GM23338 (cell line): Measurements from ENCODE around the gene IL16. TPM values are rescaled to one million over a fixed set of nuclear protein-coding genes. Genes with fewer than 3 reads are reported as not detected.

ENCODE experiments used
- ATAC-seq: fragments of 200-7000 bp; cut with Tn5 transposase; 3 replicates; pipeline ENCODE4 v1.9.1; 2020
- DNase-seq: peaks from one replicate; pipeline ENCODE4 v3.0.0-alpha.2; 2015; ENCODE audit warnings: low spot score
- H2AFZ ChIP-seq: fragments of 200-600 bp; sonication (generic); 2 replicates; pipeline ENCODE4 v1.8.0; 2016; ENCODE audit warnings: antibody characterized with exemption, mild to moderate bottlenecking, moderate library complexity
- H3F3A ChIP-seq: fragments of 200-600 bp; sonication (generic); replicated peaks from 2 replicates; pipeline ENCODE4 v1.8.0; 2017; ENCODE audit warnings: antibody characterized with exemption, mixed run types, low read depth
- H3K27ac ChIP-seq: fragments of 200-600 bp; sonication (generic); 2 replicates; pipeline ENCODE4 v1.6.1; 2016; ENCODE audit warnings: low read depth
- H3K27me3 ChIP-seq: fragments of 200-600 bp; sonication (generic); 2 replicates; pipeline ENCODE4 v1.8.0; 2016; ENCODE audit warnings: mild to moderate bottlenecking, mixed run types, moderate library complexity; ENCODE audit not compliant: insufficient read depth
- H3K36me3 ChIP-seq: fragments of 200-600 bp; sonication (generic); 2 replicates; pipeline ENCODE4 v1.8.0; 2016; ENCODE audit warnings: mild to moderate bottlenecking; ENCODE audit not compliant: insufficient read depth
- H3K4me1 ChIP-seq: fragments of 200-600 bp; sonication (generic); 2 replicates; pipeline ENCODE4 v1.8.0; 2016; ENCODE audit warnings: mild to moderate bottlenecking, moderate library complexity; ENCODE audit not compliant: insufficient read depth
- H3K4me2 ChIP-seq: fragments of 200-600 bp; sonication (generic); 2 replicates; pipeline ENCODE4 v1.7.1; 2017; ENCODE audit warnings: mixed run types
- H3K4me3 ChIP-seq: fragments of 200-600 bp; sonication (generic); 2 replicates; pipeline ENCODE4 v1.6.1; 2016; ENCODE audit warnings: mixed run types
- H3K79me2 ChIP-seq: fragments of 200-600 bp; sonication (generic); replicated peaks from 2 replicates; pipeline ENCODE4 v1.8.0; 2017; ENCODE audit warnings: mild to moderate bottlenecking; ENCODE audit not compliant: insufficient read depth
- H3K9me2 ChIP-seq: fragments of 200-600 bp; sonication (generic); 2 replicates; pipeline ENCODE4 v1.8.0; 2017; ENCODE audit not compliant: insufficient read depth
- H4K20me1 ChIP-seq: fragments of 200-600 bp; sonication (generic); replicated peaks from 2 replicates; pipeline ENCODE4 v1.8.0; 2017; ENCODE audit warnings: mild to moderate bottlenecking; ENCODE audit not compliant: insufficient read depth
- H3K27ac Mint-ChIP-seq: 2 replicates; pipeline ENCODE4 v1.8.0; 2020; ENCODE audit warnings: inconsistent platforms, mild to moderate bottlenecking, moderate library complexity, mixed read lengths
- H3K27me3 Mint-ChIP-seq: 3 replicates; pipeline ENCODE4 v1.8.0; 2022; ENCODE audit warnings: low read depth, mild to moderate bottlenecking, moderate library complexity, mixed read lengths, inconsistent platforms; ENCODE audit not compliant: insufficient read depth, poor library complexity
- H3K36me3 Mint-ChIP-seq: 3 replicates; pipeline ENCODE4 v1.8.0; 2021; ENCODE audit warnings: low read depth, mild to moderate bottlenecking, inconsistent platforms, moderate library complexity, mixed read lengths
- H3K4me1 Mint-ChIP-seq: 3 replicates; pipeline ENCODE4 v1.8.0; 2020; ENCODE audit warnings: mild to moderate bottlenecking, inconsistent platforms, mixed read lengths
- H3K4me3 Mint-ChIP-seq: 3 replicates; pipeline ENCODE4 v1.8.0; 2021; ENCODE audit warnings: moderate library complexity, mild to moderate bottlenecking, inconsistent platforms, mixed read lengths
- H3K9me3 Mint-ChIP-seq: 3 replicates; pipeline ENCODE4 v1.8.0; 2020; ENCODE audit warnings: moderate library complexity, mild to moderate bottlenecking, inconsistent platforms, mixed read lengths
- CREB1 ChIP-seq: fragments of 250-450 bp; sonication (Bioruptor Pico); IDR thresholded peaks from 2 replicates; pipeline ENCODE4 v1.5.0; 2020; ENCODE audit warnings: low read depth, mild to moderate bottlenecking, moderate library complexity
- CTCF ChIP-seq, 2 experiments: fragments of 200-600 bp in 1 of 2; sonication (generic) in 1 of 2; conservative IDR thresholded peaks; 2 replicates each; pipeline versions ENCODE4 v1.5.1 to v1.6.1; 2016 to 2017; ENCODE audit warnings: antibody characterized with exemption in 2 of 2, low read depth in 2 of 2, mild to moderate bottlenecking in 2 of 2, moderate library complexity in 1 of 2
- ETS1 ChIP-seq: IDR thresholded peaks from 2 replicates; pipeline ENCODE4 v1.6.1; 2016; ENCODE audit warnings: antibody characterized with exemption
- EZH2phosphoT487 ChIP-seq: fragments of 200-600 bp; sonication (generic); IDR thresholded peaks from one replicate; pipeline ENCODE4 v1.8.1; 2018; ENCODE audit warnings: antibody characterized with exemption; ENCODE audit not compliant: unreplicated experiment
- NANOG ChIP-seq: IDR thresholded peaks from 2 replicates; pipeline ENCODE4 v1.6.1; 2016; ENCODE audit warnings: antibody characterized with exemption, borderline replicate concordance
- POLR2AphosphoS5 ChIP-seq: IDR thresholded peaks from 2 replicates; pipeline ENCODE4 v1.6.1; 2016; ENCODE audit warnings: antibody characterized with exemption, low read depth
- ZNF331 ChIP-seq: fragments of 250-450 bp; sonication (Bioruptor Pico); IDR thresholded peaks from 2 replicates; pipeline ENCODE4 v1.5.0; 2020; ENCODE audit warnings: low read depth, mild to moderate bottlenecking, moderate library complexity
- ZNF462 ChIP-seq: fragments of 250-450 bp; sonication (Bioruptor Pico); IDR thresholded peaks from 2 replicates; pipeline ENCODE4 v1.5.0; 2020; ENCODE audit warnings: mild to moderate bottlenecking, moderate library complexity
- polyA plus RNA-seq: library from polyadenylated mRNA; unstranded; fragments of >200 nt; fragmentation: Nextera tagmentation; extraction: Ambion mirVana; gene quantifications from 2 replicates; pipeline ENCODE4 v1.2.1, GENCODE V29; 2016
- total RNA-seq: library from RNA; depleted of rRNA; stranded (reverse); fragments of >200 nt; shearing (Covaris generic); gene quantifications from 2 replicates; pipeline ENCODE4 v1.2.3, GENCODE V29; 2014

IL16 gene
- total and polyA plus RNA-seq, 2 experiments from 2014 or later, result 0.29 TPM; not detected in 1

DNA sequence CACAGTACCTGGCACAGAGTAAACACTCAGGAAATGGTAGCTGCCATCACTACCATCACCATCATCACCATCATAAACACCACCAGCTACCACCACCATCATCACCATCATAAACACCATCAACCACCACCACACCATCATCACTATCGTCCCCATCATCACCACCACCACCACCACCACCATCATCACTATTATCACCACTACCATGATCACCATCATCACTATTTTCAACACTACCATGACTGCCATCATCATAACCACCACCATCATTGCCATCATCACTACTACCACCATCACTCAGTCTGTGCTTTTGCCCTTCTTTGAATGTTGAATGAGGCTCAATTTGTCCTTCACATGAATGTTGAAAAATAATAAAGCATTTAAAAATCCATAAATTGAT, 21.2 kb upstream of the IL16 start:
- Histone ChIP-seq H4K20me1 (no peaks in the 10 kb centered on the region), H3K27me3 (no peaks in the 10 kb centered on the region), H3K27ac (no peak overlapping the region), H3K4me2 (no peak overlapping the region), H3K9me2 (peaks cover 18% of the 10 kb centered on the region; the same call in 1 of the 2 replicates), H3K36me3 (no peaks in the 10 kb centered on the region), H3K4me3 (no peak overlapping the region), H3F3A (no peaks in the 10 kb centered on the region), H3K4me1 (no peaks in the 10 kb centered on the region), H2AFZ (no peak overlapping the region), H3K79me2 (no peaks in the 10 kb centered on the region)
- TF ChIP-seq ZNF462 (CRISPR knock-in tag) (no peak), NANOG (no peak), POLR2AphosphoS5 (no peak), ETS1 (no peak), EZH2phosphoT487 (no peak), CREB1 (no peak), ZNF331 (CRISPR knock-in tag) (no peak), CTCF (conservative IDR thresholded peaks at IDR 0.05; ENCODE audit: low read depth in 2 of 2) (no peak)
- no peak overlapping the region for H3K27ac Mint-ChIP-seq
- no peaks in the 10 kb centered on the region for H3K4me1 Mint-ChIP-seq
- H3K27me3 Mint-ChIP-seq, result no peaks in the 10 kb centered on the region
- DNase-seq (no peak), ATAC-seq (no peak)
- no peak overlapping the region for H3K4me3 Mint-ChIP-seq
- H3K9me3 Mint-ChIP-seq, result no peaks in the 10 kb centered on the region
- no peaks in the 10 kb centered on the region for H3K36me3 Mint-ChIP-seq
